IPS DF 4.7 (cell line): ENCODE results near the gene SNRPA.
"Not testable (repeated sequence)": the region's sequence is repeated elsewhere in the genome, so short reads cannot be mapped to it uniquely, and the experiment has no call there.

Source experiments
- DNase-seq: peaks from one replicate; pipeline ENCODE4 v3.0.0-alpha.2; 2013; ENCODE audit warnings: low spot score; ENCODE audit errors: extremely low read depth

Gene SNRPA

GRCh38 chr19:40721140-40721486 lies 29.9 kb upstream of the SNRPA start:
- DNase-seq, result no peak

- DNase-seq, result no peak
These were observed 28.9 kb upstream of the SNRPA start for GRCh38 chr19:40721936-40722661.

- DNase-seq, result no peak
These were observed 27.2 kb upstream of the SNRPA start for GRCh38 chr19:40723661-40724254.

- DNase-seq, result no peak
These were observed 26.7 kb upstream of the SNRPA start for GRCh38 chr19:40724315-40724714.

- DNase-seq, result no peak
These were observed 26.1 kb upstream of the SNRPA start for GRCh38 chr19:40724855-40725254.

GRCh38 chr19:40726279-40726678 lies 24.7 kb upstream of the SNRPA start:
- no peak for DNase-seq

GRCh38 chr19:40730065-40730464 lies 20.9 kb upstream of the SNRPA start:
- not testable (repeated sequence) for DNase-seq

- DNase-seq, result not testable (repeated sequence)
These were observed 18.7 kb upstream of the SNRPA start for GRCh38 chr19:40732304-40732703.

- no peak for DNase-seq
These were observed 17.9 kb upstream of the SNRPA start for GRCh38 chr19:40733149-40733548.

- no peak for DNase-seq
These were observed 15.8 kb upstream of the SNRPA start for GRCh38 chr19:40735013-40735771.

GRCh38 chr19:40736661-40737060 lies 14.3 kb upstream of the SNRPA start:
- DNase-seq, result no peak

- no peak for DNase-seq
These were observed 13.8 kb upstream of the SNRPA start for GRCh38 chr19:40737102-40737644.

- DNase-seq, result no peak
These were observed 11.8 kb upstream of the SNRPA start for GRCh38 chr19:40739030-40739839.

GRCh38 chr19:40739871-40740703 lies 10.9 kb upstream of the SNRPA start:
- no peak for DNase-seq

- no peak for DNase-seq
These were observed 10.3 kb upstream of the SNRPA start for GRCh38 chr19:40740747-40741146.

GRCh38 chr19:40741527-40742390 lies 9.2 kb upstream of the SNRPA start:
- DNase-seq, result no peak

GRCh38 chr19:40742477-40742876 lies 8.5 kb upstream of the SNRPA start:
- DNase-seq, result no peak

- DNase-seq, result no peak
These were observed 8.1 kb upstream of the SNRPA start for GRCh38 chr19:40742886-40743285.

GRCh38 chr19:40743926-40744325 lies 7.1 kb upstream of the SNRPA start:
- DNase-seq, result no peak
